ENCODE results near the gene CLASRP. TPM values are rescaled to one million over a fixed set of nuclear protein-coding genes. Genes with fewer than 3 reads are reported as not detected.

CLASRP gene
- total and polyA plus RNA-seq, 2 of the 8 experiments (the other 6 are each of a cell fraction or from before 2014, with no cell fraction given): 22.3 to 71.7 TPM

DNA sequence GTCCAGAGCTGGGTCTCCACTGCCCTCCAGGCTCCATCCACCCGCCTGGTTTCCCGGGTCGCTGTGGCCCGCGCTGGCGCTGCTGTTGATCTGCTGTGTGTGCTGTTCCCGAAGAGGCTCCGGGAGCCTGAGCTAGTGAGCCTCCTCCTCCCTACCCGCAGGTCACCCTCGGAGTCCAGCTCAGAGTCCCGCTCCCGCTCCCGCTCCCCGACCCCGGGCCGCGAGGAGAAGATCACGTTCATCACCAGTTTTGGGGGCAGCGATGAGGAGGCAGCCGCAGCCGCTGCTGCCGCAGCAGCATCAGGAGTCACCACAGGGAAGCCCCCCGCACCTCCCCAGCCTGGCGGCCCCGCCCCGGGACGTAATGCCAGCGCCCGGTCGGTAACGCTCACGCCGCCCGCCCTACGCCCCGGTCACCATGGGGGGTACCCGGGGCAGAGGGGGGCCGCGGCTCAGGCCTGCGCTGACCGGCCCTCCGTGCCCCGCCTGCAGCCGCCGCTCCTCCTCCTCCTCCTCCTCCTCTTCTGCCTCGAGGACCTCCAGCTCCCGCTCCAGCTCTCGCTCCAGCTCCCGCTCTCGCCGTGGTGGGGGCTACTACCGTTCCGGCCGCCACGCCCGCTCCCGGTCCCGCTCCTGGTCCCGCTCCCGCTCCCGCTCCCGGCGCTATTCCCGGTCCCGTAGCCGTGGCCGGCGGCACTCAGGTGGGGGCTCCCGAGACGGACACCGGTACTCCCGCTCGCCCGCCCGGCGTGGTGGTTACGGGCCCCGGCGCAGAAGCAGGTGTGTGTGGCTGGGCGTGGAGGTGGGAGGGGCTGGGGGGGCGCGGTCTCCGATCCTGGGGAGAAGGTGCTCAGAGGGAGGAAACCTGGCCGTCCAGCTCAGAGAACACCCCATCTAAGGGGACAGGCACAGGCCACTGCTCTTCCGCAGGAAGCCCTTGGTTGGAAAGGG, 25.3 kb downstream of the CLASRP start (continued):
- TF ChIP-seq CHD7 (IDR thresholded peaks at IDR 0.05; ENCODE audit: insufficient replicate concordance, low read length) (no peak), TAF7 (optimal IDR thresholded peaks at IDR 0.05; ENCODE audit: borderline replicate concordance, low read depth, low read length) (no peak), FOSL1 (IDR thresholded peaks at IDR 0.05; ENCODE audit: insufficient read depth, low read depth, low read length) (no peak), CHD2 (IDR thresholded peaks at IDR 0.05; ENCODE audit: low read length) (no peak)

Measured in H1 (cell line).